ENCODE data around the gene LMBRD1. TPM values are rescaled to one million over a fixed set of nuclear protein-coding genes. Genes with fewer than 3 reads are reported as not detected.
A peak's percentile ranks its signal among the peaks of the same experiment; 100 is the strongest.

Gene LMBRD1
- total and polyA plus RNA-seq, 4 experiments from 2014 or later = 53.8 to 61.5 (median 55.2) TPM

GRCh38 chr6:69780585-69781178 lies 16.1 kb downstream of the LMBRD1 start:
- H3K36me3 ChIP-seq (ENCODE audit: insufficient read depth, low read length) = no peaks in the 10 kb centered on the region
- Mint-ChIP-seq H3K9me3 (peaks cover 0 to 1% (median 0%) of the 10 kb centered on the region in 8 donors), H3K36me3 (peaks cover 45 to 49% of the 10 kb centered on the region in 2 donors)

DNA sequence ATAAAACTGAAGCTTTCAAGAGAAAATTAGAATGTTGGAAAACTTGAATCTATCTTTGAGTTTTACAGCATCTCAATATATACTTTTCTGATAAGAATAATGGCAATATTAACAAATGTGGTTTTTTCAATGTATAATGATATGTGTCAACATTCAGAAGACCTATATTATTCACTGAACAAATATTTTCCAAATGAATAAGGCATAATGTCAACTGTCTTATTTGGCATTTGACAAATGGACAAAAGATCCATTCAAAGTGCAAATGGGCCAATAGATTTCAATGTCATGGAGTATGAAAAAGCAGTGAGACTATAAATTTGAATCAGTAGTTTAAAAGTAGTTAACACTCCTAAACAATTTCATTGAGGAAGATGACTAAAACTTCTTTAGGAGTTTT lies 20.9 kb downstream of the LMBRD1 start:
- Histone ChIP-seq H3K9me3 (ENCODE audit: control insufficient read depth in 1 of 2, low read length in 2 of 2) (no peaks in the 10 kb centered on the region), H3K36me3 (ENCODE audit: insufficient read depth, low read length) (no peaks in the 10 kb centered on the region), H3K4me3 (ENCODE audit: low read length in 2 of 2) (no peak overlapping the region), H3K27me3 (ENCODE audit: insufficient read depth, low read length) (no peaks in the 10 kb centered on the region), H3K4me1 (ENCODE audit: insufficient read depth, low read length) (peaks cover 16% of the 10 kb centered on the region), H3K27ac (ENCODE audit: low read depth, low read length) (no peak overlapping the region)
- Mint-ChIP-seq H3K27ac (no peak overlapping the region), H3K27me3 (no peaks in the 10 kb centered on the region), H3K4me1 (peaks cover 43 to 74% (median 52%) of the 10 kb centered on the region in 4 donors), H3K9me3 (no peaks in the 10 kb centered on the region), H3K36me3 (peaks cover 71% of the 10 kb centered on the region in 2 donors), H3K4me3 (no peak overlapping the region)
- intact Hi-C loops (cut with micrococcal nuclease) = loop anchor here (5.0 kb wide), 1 partner anchor 34 kb away; no protein-coding TSS in a partner anchor
- CTCF ChIA-PET (ENCODE audit: partially characterized antibody) = no interaction called here
- no peak for DNase-seq
- POLR2A ChIA-PET (ENCODE audit: partially characterized antibody) = no interaction called here

More at GRCh38 chr6:69780585-69781178, 16.1 kb downstream of the LMBRD1 start:
- DNase-seq = no peak
- peak overlapping the region in 1 of 8 donors; percentile 19 for H3K4me3 Mint-ChIP-seq
- H3K27ac Mint-ChIP-seq = peak overlapping the region in 2 of 7 donors; percentile 17 to 59
- H3K4me1 ChIP-seq (ENCODE audit: insufficient read depth, low read length) = peaks cover 45% of the 10 kb centered on the region
- H3K9me3 ChIP-seq (ENCODE audit: control insufficient read depth in 1 of 2, low read length in 2 of 2) = no peaks in the 10 kb centered on the region
- no peaks in the 10 kb centered on the region for H3K27me3 Mint-ChIP-seq
- intact Hi-C loops (cut with micrococcal nuclease) = no loop called here
- peaks cover 35 to 60% (median 45%) of the 10 kb centered on the region in 4 donors for H3K4me1 Mint-ChIP-seq
- H3K27ac ChIP-seq (ENCODE audit: low read depth, low read length) = no peak overlapping the region
- H3K27me3 ChIP-seq (ENCODE audit: insufficient read depth, low read length) = no peaks in the 10 kb centered on the region
- ChIA-PET CTCF (ENCODE audit: partially characterized antibody) (interaction anchor here (3.6 kb wide), 1 partner anchor 16 kb away, joined by 21 read pairs; the partner anchor contains the start of gene LMBRD1), POLR2A (ENCODE audit: partially characterized antibody) (interaction anchor here (0.6 kb wide), 1 partner anchor 270 kb away, joined by 4 read pairs; no protein-coding TSS in a partner anchor)
- no peak overlapping the region for H3K4me3 ChIP-seq (ENCODE audit: low read length in 2 of 2)

GRCh38 chr6:69775585-69775849 lies 21.3 kb downstream of the LMBRD1 start:
- intact Hi-C loops (cut with micrococcal nuclease) = loop anchor here (5.0 kb wide), 1 partner anchor 33 kb away; no protein-coding TSS in a partner anchor
- Histone ChIP-seq H3K4me1 (ENCODE audit: insufficient read depth, low read length) (peaks cover 14% of the 10 kb centered on the region), H3K27me3 (ENCODE audit: insufficient read depth, low read length) (no peaks in the 10 kb centered on the region), H3K4me3 (ENCODE audit: low read length in 2 of 2) (no peak overlapping the region), H3K27ac (ENCODE audit: low read depth, low read length) (no peak overlapping the region), H3K36me3 (ENCODE audit: insufficient read depth, low read length) (no peaks in the 10 kb centered on the region), H3K9me3 (ENCODE audit: control insufficient read depth in 1 of 2, low read length in 2 of 2) (no peaks in the 10 kb centered on the region)
- H3K4me3 Mint-ChIP-seq = no peak overlapping the region
- H3K27me3 Mint-ChIP-seq = no peaks in the 10 kb centered on the region
- H3K27ac Mint-ChIP-seq = no peak overlapping the region
- H3K9me3 Mint-ChIP-seq = no peaks in the 10 kb centered on the region
- peaks cover 40 to 70% (median 50%) of the 10 kb centered on the region in 4 donors for H3K4me1 Mint-ChIP-seq
- no peak for DNase-seq
- POLR2A ChIA-PET (ENCODE audit: partially characterized antibody) = no interaction called here
- H3K36me3 Mint-ChIP-seq = peaks cover 71 to 72% of the 10 kb centered on the region in 2 donors
- CTCF ChIA-PET (ENCODE audit: partially characterized antibody) = no interaction called here

DNA sequence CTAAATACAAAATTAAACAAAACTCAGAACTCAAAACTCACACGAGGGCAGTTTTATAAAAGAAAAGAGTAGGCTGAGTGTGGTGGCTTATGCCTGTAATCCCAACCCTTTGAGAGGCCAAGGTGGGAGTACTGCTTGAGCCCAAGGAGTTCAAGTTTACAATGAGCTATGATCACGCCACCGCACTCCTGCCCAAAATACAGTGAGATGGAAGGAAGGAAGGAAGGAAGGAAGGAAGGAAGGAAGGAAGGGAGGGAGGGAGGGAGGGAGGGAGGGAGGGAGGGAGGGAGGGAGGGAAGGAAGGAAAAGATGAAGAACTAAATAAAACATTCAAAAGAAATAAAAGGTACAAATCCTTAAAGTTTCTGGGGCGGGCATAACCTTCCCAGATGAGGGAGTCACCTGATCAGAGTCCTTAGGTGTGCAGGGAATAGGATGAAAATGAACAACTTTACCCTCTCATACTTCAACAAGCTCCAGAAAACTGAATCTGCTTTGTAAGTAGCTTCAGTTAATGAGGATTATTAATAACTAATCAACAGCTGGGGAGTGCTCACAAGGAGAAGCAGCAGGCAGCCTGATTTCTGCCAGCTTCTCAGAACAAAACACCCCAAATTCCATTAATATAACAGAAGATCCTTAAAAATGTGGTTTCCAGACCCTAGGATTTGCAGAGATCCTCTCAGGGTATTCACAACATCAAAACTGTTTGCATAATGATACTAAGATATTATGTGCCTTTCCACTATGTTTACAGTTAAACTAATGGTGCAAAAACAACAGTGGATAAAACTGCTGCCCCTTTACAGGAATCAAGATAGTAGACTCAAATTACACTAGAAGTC lies 21.8 kb downstream of the LMBRD1 start:
- ChIA-PET POLR2A (ENCODE audit: partially characterized antibody) (no interaction called here), CTCF (ENCODE audit: partially characterized antibody) (no interaction called here)
- no peaks in the 10 kb centered on the region for H3K9me3 ChIP-seq (ENCODE audit: control insufficient read depth in 1 of 2, low read length in 2 of 2)
- Mint-ChIP-seq H3K9me3 (peaks cover 0 to 3% (median 0%) of the 10 kb centered on the region in 8 donors), H3K27me3 (no peaks in the 10 kb centered on the region), H3K36me3 (peaks cover 71 to 72% of the 10 kb centered on the region in 2 donors), H3K4me3 (peak overlapping the region in 1 of 8 donors; percentile 46), H3K27ac (peak overlapping the region in 1 of 7 donors; percentile 35), H3K4me1 (peaks cover 41 to 69% (median 48%) of the 10 kb centered on the region in 4 donors)
- no peak overlapping the region for H3K27ac ChIP-seq (ENCODE audit: low read depth, low read length)
- no peak for DNase-seq
- no peaks in the 10 kb centered on the region for H3K27me3 ChIP-seq (ENCODE audit: insufficient read depth, low read length)
- peaks cover 14% of the 10 kb centered on the region for H3K4me1 ChIP-seq (ENCODE audit: insufficient read depth, low read length)
- intact Hi-C loops (cut with micrococcal nuclease) = loop anchor here (5.0 kb wide), 1 partner anchor 33 kb away; no protein-coding TSS in a partner anchor
- H3K4me3 ChIP-seq (ENCODE audit: low read length in 2 of 2) = no peak overlapping the region
- H3K36me3 ChIP-seq (ENCODE audit: insufficient read depth, low read length) = no peaks in the 10 kb centered on the region

DNA sequence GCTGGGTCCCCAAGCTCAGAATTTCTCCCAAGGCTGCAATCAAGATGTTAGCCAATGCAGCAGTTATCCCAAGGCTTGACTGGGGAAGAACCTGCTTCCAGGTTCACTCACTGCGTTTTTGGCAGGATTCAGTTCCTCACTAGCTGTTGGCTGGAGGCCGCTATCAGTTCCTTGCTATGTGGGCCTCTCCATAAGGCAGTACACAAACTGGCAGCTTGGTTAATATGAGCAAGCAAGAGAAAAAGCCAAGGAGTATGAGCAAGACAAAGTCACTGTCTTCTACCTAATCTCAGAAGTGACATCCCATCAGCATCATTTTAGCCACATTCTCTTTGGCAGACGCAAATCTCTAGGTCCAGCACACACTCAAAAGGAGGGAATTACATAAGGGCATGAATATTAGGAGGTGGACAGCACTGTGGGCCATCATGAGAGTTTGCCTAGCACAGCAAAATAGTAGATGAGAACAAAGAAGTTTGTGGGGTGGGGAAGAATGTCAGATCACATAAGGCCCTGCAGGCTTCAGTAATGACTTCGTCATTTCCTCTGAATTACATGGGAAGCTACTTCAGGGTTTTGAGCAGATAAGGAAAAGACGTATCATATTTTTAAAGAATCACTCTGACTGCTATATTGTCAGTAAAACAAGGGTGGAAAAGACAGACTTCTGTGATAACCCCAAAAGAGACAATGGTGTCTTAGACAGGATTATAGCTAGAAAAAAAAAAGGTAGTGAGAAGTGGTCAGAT lies 25.5 kb downstream of the LMBRD1 start:
- Mint-ChIP-seq H3K27ac (no peak overlapping the region), H3K4me1 (peaks cover 37 to 58% (median 48%) of the 10 kb centered on the region in 4 donors), H3K4me3 (no peak overlapping the region), H3K36me3 (peaks cover 56 to 74% of the 10 kb centered on the region in 2 donors), H3K27me3 (no peaks in the 10 kb centered on the region), H3K9me3 (peaks cover 0 to 7% (median 0%) of the 10 kb centered on the region in 8 donors)
- Histone ChIP-seq H3K27ac (ENCODE audit: low read depth, low read length) (no peak overlapping the region), H3K27me3 (ENCODE audit: insufficient read depth, low read length) (no peaks in the 10 kb centered on the region), H3K4me1 (ENCODE audit: insufficient read depth, low read length) (peaks cover 11% of the 10 kb centered on the region), H3K36me3 (ENCODE audit: insufficient read depth, low read length) (no peaks in the 10 kb centered on the region), H3K4me3 (ENCODE audit: low read length in 2 of 2) (no peak overlapping the region), H3K9me3 (ENCODE audit: control insufficient read depth in 1 of 2, low read length in 2 of 2) (no peaks in the 10 kb centered on the region)
- intact Hi-C loops (cut with micrococcal nuclease) = no loop called here
- CTCF ChIA-PET (ENCODE audit: partially characterized antibody) = interaction anchor here (0.6 to 1.3 kb wide), 2 partner anchors 42 to 80 kb away, joined by 3 to 6 read pairs; no protein-coding TSS in a partner anchor
- POLR2A ChIA-PET (ENCODE audit: partially characterized antibody) = no interaction called here
- no peak for DNase-seq

GRCh38 chr6:69768664-69769063 lies 28.1 kb downstream of the LMBRD1 start:
- intact Hi-C loops (cut with micrococcal nuclease) = no loop called here
- H3K36me3 Mint-ChIP-seq = peaks cover 43 to 56% of the 10 kb centered on the region in 2 donors
- no peak overlapping the region for H3K27ac ChIP-seq (ENCODE audit: low read depth, low read length)
- H3K4me3 ChIP-seq (ENCODE audit: low read length in 2 of 2) = no peak overlapping the region
- no peak for DNase-seq
- H3K9me3 Mint-ChIP-seq = peaks cover 0 to 7% (median 0%) of the 10 kb centered on the region in 8 donors
- H3K27me3 Mint-ChIP-seq = no peaks in the 10 kb centered on the region
- CTCF ChIA-PET (ENCODE audit: partially characterized antibody) = interaction anchor here (1.0 kb wide), 1 partner anchor 29 kb away, joined by 4 read pairs; no protein-coding TSS in a partner anchor
- H3K4me3 Mint-ChIP-seq = no peak overlapping the region
- peaks cover 30 to 46% (median 39%) of the 10 kb centered on the region in 4 donors for H3K4me1 Mint-ChIP-seq
- H3K27ac Mint-ChIP-seq = peak overlapping the region in 1 of 7 donors; percentile 4
- H3K9me3 ChIP-seq (ENCODE audit: control insufficient read depth in 1 of 2, low read length in 2 of 2) = no peaks in the 10 kb centered on the region
- H3K4me1 ChIP-seq (ENCODE audit: insufficient read depth, low read length) = no peaks in the 10 kb centered on the region
- no peaks in the 10 kb centered on the region for H3K27me3 ChIP-seq (ENCODE audit: insufficient read depth, low read length)
- H3K36me3 ChIP-seq (ENCODE audit: insufficient read depth, low read length) = no peaks in the 10 kb centered on the region
- POLR2A ChIA-PET (ENCODE audit: partially characterized antibody) = no interaction called here

Data from CD4-positive, alpha-beta memory T cell (primary cell).